HG03342 (cell line): ENCODE data around the gene ACTN1.
"Not testable (repeated sequence)": the region's sequence is repeated elsewhere in the genome, so short reads cannot be mapped to it uniquely, and the experiment has no call there.

ENCODE experiments used
- ATAC-seq: cut with Tn5 transposase; IDR thresholded peaks from one replicate; pipeline ENCODE4 v1.9.1; 2021; ENCODE audit warnings: mild to moderate bottlenecking, moderate library complexity; ENCODE audit not compliant: unreplicated experiment

Gene ACTN1

GRCh38 chr14:68871392-68871791 lies 107.7 kb downstream of the ACTN1 start:
- ATAC-seq: no peak

DNA sequence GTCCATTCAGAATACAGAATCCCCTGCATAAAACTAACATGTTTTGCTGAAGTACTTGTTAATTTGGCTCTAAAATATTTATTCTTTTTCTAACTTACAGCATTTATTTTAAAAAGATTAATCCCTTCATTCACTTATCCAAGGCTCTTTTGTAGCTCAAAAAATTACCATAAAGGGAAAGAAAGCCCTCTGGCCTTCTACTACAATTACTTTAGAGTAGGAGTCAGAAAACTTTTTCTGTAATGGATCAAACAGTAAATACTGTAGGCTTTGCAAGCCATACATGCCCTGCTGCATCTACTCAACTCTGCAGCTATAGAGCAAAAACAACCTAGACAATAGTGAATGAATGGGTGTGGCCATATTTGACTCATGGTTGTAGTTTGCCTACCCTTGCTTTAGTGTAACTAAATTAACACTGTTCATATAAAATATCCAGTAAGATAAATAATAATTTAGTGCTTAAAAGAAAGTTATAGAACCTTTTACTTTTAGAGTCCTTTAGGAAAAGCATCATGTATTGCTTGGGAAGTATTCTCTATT lies 112.0 kb downstream of the ACTN1 start:
- ATAC-seq: no peak

GRCh38 chr14:68865542-68865941 lies 113.6 kb downstream of the ACTN1 start:
- no peak for ATAC-seq

GRCh38 chr14:68864361-68864750 lies 114.7 kb downstream of the ACTN1 start:
- no peak for ATAC-seq

GRCh38 chr14:68863610-68864360 lies 115.3 kb downstream of the ACTN1 start:
- ATAC-seq: no peak

- no peak for ATAC-seq
Observed at GRCh38 chr14:68862954-68863594, 116.0 kb downstream of the ACTN1 start.

DNA sequence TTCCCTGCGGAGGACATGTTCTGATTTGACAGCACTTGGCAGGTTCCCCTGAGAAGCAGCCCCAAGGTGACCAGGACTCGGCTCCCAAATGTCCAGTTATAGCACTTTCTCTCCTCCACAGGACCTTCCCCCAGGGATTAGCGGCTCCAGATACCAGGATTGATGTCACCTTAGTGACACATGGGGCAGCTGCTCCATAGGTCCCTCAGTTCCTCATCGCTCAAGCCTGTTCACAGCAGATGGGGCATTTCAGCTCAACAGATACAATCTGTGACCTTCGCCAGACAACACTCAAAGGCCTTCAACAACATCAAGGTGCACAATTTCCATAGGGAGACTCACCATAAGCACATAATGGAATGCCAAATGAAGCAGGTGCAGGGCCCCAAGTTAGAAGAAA lies 118.3 kb downstream of the ACTN1 start:
- no peak for ATAC-seq

DNA sequence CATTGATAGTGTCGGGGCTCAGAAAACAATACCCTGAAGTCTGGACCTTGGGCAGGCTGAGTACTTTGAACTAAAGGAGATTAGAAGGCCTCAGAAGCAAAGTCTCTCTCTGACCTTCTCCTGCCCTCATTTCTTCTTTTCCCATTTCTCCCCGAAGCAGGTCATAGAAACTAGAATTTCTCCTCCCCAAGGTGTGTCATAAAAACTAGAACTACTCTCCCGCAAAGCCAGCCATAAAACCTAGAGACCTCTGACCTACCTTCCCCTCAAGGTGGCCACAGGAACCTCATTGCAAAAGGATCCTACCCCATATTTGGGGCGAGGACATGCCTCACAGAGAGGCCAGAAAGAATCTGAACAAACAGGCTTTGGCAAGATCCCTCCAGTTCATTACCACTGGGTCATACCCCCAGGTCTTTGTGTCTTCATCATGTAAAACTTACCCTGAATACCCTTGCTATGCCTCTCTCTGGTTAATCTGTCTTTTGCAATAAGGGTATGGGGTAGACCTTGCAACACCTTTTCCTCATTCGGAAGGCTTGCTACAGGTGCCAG lies 121.5 kb downstream of the ACTN1 start:
- no peak for ATAC-seq

DNA sequence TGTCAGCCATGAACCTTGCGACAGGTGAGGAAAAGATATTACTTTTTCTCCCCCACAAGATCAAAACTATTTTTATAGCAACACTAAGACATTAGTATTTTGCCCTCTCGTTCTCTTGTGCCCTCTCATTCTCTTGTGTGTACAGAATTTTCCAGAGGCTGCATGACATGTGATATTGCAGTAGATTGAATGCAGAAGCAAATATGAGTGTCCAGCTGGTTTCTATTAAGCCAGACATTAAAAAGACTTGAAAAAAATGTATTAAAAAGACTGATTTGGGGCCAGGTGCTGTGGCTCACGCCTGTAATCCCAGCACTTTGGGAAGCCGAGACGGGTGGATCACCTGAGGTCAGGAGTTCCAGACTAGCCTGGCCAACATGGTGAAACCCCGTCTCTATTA lies 122.5 kb downstream of the ACTN1 start:
- ATAC-seq: no peak

DNA sequence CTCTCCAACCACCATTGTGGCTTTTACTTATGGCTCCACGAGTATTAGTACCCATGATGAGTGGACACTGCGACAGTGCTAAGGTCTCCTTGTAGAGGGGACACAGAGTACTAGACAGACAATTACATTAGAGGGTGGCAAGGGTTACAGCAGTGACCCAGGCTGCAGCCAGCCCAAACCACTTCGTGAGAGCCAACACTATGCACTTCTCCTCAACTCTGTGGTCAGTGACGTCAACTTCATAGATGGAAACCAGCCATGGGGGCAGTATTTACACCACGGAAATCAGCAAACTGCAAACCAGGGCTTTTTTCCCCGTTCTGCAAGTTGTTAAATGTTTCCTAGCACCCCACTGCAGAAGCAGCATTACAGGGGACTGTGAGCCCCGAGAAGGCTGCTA lies 124.7 kb downstream of the ACTN1 start:
- ATAC-seq: no peak

GRCh38 chr14:68853749-68854148 lies 125.4 kb downstream of the ACTN1 start:
- no peak for ATAC-seq

GRCh38 chr14:68852493-68852892 lies 126.6 kb downstream of the ACTN1 start:
- not testable (repeated sequence) for ATAC-seq

- ATAC-seq: no peak
Observed at GRCh38 chr14:68851078-68851477, 128.0 kb downstream of the ACTN1 start.

- ATAC-seq: no peak
Observed at GRCh38 chr14:68849416-68849815, 129.7 kb downstream of the ACTN1 start.

GRCh38 chr14:68848253-68848652 lies 130.8 kb downstream of the ACTN1 start:
- ATAC-seq: no peak

- not testable (repeated sequence) for ATAC-seq
Observed at GRCh38 chr14:68847640-68848039, 131.5 kb downstream of the ACTN1 start.

- no peak for ATAC-seq
Observed at GRCh38 chr14:68846466-68846865, 132.6 kb downstream of the ACTN1 start.

DNA sequence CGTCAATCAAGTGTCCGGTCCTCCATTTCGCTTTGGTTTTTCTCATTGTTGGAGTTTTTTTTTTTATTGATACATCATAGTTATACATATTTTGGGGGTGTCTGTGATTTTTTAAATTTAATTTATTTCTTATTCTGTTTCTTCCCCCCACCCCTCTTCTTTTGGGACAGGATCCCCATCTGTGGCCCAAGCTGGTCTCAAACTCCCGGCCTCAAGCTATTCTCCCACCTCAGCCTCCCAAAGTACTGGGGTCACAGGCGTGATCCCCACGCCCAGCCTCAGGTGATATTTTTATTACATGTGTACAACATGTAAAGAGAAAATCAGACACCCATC lies 134.9 kb downstream of the ACTN1 start:
- no peak for ATAC-seq

DNA sequence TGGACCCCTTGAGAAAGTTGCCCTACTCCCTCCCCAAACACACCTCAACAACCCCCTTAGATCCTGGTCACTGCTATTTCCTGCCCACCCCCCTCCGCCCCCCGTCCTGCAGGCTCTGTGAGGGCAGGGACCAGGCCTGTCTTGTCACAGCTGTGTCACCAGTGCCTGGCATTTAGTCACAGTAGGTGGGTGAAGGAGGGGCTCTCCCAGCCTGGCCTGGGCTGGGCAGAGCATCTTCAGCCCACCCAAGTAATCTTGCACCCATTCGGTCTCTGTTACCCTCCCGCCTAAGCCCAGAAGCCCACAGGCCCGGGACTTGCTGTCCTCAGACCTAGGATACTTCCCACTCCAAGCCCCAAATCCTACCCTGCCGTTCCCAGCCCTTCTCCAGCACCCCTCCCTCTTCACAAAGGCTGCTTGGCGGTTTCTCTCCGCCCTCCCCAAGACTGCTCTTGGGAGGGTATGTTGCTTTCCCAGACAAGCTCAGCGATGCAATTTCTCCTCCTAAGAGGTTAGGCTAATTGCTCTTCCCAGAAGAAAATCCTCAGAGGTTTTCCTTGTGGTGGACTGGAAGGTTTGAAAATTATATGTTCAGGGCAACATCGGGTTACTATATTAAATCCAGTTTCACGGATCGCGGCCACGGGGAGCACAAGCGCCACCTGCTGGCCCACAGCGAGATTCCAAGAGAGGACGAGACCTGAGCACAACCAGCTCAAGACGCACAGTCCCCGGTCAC lies 135.5 kb downstream of the ACTN1 start:
- peak; percentile 56 for ATAC-seq

- ATAC-seq: no peak
Observed at GRCh38 chr14:68842298-68842697, 136.8 kb downstream of the ACTN1 start.

DNA sequence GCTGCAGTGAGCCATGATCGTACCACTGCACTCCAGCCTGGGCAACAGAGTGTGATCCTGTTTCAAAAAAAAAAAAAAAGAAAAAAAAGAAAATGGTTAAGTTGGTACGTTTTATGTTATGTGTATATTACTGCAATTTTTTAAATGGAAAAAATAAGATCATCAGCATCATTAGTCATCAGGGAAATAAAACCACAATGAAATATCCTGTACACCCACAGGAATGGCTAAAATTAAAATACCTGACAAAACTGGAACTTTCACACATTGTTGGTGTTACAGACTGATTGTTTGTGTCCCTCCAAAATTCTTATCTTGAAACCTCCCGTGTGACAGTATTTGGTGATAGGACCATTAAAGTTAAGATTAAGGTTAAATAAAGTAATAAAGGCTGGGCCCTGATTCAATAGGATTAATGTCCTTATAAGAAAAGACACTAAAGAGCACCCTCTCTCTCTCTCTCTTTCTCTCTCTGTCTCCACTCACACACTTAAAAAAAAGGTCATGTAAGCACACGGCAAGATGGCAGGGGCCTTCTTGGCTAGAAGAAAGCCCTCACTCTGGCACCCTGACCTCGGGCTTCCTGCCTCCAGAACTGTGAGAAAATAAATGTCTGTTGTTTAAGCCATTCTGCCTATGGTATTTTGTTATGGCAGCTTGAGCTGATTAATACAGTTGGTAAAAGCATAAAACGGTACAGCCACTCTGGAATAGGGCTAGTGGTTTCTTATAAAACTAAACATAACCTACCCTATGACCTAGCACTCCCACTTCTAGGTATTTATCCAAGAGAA lies 137.9 kb downstream of the ACTN1 start:
- ATAC-seq: no peak
